ENCODE measurements around the gene KLHL29. TPM values are rescaled to one million over a fixed set of nuclear protein-coding genes. Genes with fewer than 3 reads are reported as not detected.

Gene KLHL29
- total RNA-seq (3.6 and 3.8 TPM in 2 replicates), polyA plus RNA-seq (9.7 and 9.9 TPM in 2 replicates)

- H2AFZ ChIP-seq: peak within 1 kb of the TSS; percentile 74
- WGBS (ENCODE audit: low lambda C conversion rate, missing lambda C conversion rate): 9% methylated on average over 16 of the region's 91 CpGs
- peaks cover 56% of the 10 kb centered on the region for H3K27me3 ChIP-seq
- peaks cover 9% of the 10 kb centered on the region for H3K4me1 ChIP-seq (ENCODE audit: insufficient read depth)
- peak within 1 kb of the TSS; percentile 99 for H3K4me2 ChIP-seq
- no peaks in the 10 kb centered on the region for H3K9me3 ChIP-seq (ENCODE audit: low read depth)
- peak within 1 kb of the TSS; percentile 79 for H3K4me3 ChIP-seq
- H3K36me3 ChIP-seq (replicated peaks; ENCODE audit: insufficient read depth, low read depth): no peaks in the 10 kb centered on the region
- no peaks in the 10 kb centered on the region for H3K9me2 ChIP-seq (replicated peaks; ENCODE audit: insufficient read depth)
- H3K79me2 ChIP-seq: peaks cover 28% of the 10 kb centered on the region
- H4K20me1 ChIP-seq (ENCODE audit: insufficient read depth, poor library complexity, severe bottlenecking): peaks cover 5% of the 10 kb centered on the region
- no peak for TF ChIP-seq EZH2phosphoT487 (IDR thresholded peaks at IDR 0.05; ENCODE audit: low read depth, severe bottlenecking, unreplicated experiment)
- no peak for TF ChIP-seq EZH2 (IDR thresholded peaks at IDR 0.05; ENCODE audit: borderline replicate concordance)
- TF ChIP-seq, protein P1, sequence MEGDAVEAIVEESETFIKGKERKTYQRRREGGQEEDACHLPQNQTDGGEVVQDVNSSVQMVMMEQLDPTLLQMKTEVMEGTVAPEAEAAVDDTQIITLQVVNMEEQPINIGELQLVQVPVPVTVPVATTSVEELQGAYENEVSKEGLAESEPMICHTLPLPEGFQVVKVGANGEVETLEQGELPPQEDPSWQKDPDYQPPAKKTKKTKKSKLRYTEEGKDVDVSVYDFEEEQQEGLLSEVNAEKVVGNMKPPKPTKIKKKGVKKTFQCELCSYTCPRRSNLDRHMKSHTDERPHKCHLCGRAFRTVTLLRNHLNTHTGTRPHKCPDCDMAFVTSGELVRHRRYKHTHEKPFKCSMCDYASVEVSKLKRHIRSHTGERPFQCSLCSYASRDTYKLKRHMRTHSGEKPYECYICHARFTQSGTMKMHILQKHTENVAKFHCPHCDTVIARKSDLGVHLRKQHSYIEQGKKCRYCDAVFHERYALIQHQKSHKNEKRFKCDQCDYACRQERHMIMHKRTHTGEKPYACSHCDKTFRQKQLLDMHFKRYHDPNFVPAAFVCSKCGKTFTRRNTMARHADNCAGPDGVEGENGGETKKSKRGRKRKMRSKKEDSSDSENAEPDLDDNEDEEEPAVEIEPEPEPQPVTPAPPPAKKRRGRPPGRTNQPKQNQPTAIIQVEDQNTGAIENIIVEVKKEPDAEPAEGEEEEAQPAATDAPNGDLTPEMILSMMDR (IDR thresholded peaks at IDR 0.05; ENCODE audit: poor library complexity): no peak
- H3K27ac ChIP-seq: no peak within 1 kb of the TSS
- peak; percentile 86 for DNase-seq (ENCODE audit: low spot score)
Observed at GRCh38 chr2:23384551-23385343, at the start of gene KLHL29. Gene KLHL29, plus strand, starts transcription at chr2:23385179. Its CDS starts 177,018 bp downstream, at chr2:23562197.

DNA sequence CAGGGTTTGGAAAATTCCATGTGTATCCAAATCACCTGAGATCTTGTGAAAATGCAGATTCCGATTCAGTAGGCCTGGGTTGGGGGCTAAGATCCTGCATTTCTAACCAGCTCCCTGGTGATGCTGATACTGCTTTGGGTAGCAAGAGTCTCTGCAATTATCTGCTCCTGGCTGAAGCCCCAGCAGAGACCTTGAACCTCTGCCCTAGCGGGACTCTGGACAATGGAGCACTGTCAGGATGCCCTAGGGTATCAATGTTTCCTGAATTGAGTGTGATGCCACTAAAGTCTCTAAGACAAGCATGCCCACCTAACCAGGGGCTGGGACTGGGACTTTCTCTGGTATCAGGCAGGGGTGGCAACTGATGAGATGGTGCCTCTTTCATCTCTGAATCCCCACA, 49.4 kb upstream of the KLHL29 start:
- no peak for DNase-seq (ENCODE audit: low spot score)
- H4K20me1 ChIP-seq (ENCODE audit: insufficient read depth, poor library complexity, severe bottlenecking): no peaks in the 10 kb centered on the region
- peaks cover 3% of the 10 kb centered on the region for H3K27me3 ChIP-seq
- H3K4me1 ChIP-seq (ENCODE audit: insufficient read depth): no peaks in the 10 kb centered on the region
- no peak overlapping the region for H3K4me3 ChIP-seq
- H3K4me2 ChIP-seq: no peak overlapping the region
- no peaks in the 10 kb centered on the region for H3K9me2 ChIP-seq (replicated peaks; ENCODE audit: insufficient read depth)
- H3K36me3 ChIP-seq (replicated peaks; ENCODE audit: insufficient read depth, low read depth): no peaks in the 10 kb centered on the region
- TF ChIP-seq, protein P1 (IDR thresholded peaks at IDR 0.05; ENCODE audit: poor library complexity): no peak
- no peak for TF ChIP-seq EZH2phosphoT487 (IDR thresholded peaks at IDR 0.05; ENCODE audit: low read depth, severe bottlenecking, unreplicated experiment)
- no peak for TF ChIP-seq EZH2 (IDR thresholded peaks at IDR 0.05; ENCODE audit: borderline replicate concordance)
- WGBS (ENCODE audit: low lambda C conversion rate, missing lambda C conversion rate): 92% methylated on average over 2 of the region's 2 CpGs
- H3K9me3 ChIP-seq (ENCODE audit: low read depth): no peaks in the 10 kb centered on the region
- H2AFZ ChIP-seq: no peak overlapping the region
- H3K27ac ChIP-seq: no peak overlapping the region
- H3K79me2 ChIP-seq: no peaks in the 10 kb centered on the region

GRCh38 chr2:23342075-23342474, 42.9 kb upstream of the KLHL29 start:
- 57% methylated on average over 3 of the region's 3 CpGs for WGBS (ENCODE audit: low lambda C conversion rate, missing lambda C conversion rate)
- H3K79me2 ChIP-seq: no peaks in the 10 kb centered on the region
- no peak overlapping the region for H3K4me3 ChIP-seq
- H3K9me2 ChIP-seq (replicated peaks; ENCODE audit: insufficient read depth): no peaks in the 10 kb centered on the region
- peaks cover 7% of the 10 kb centered on the region for H3K27me3 ChIP-seq
- no peak overlapping the region for H3K27ac ChIP-seq
- no peak overlapping the region for H2AFZ ChIP-seq
- TF ChIP-seq EZH2phosphoT487 (IDR thresholded peaks at IDR 0.05; ENCODE audit: low read depth, severe bottlenecking, unreplicated experiment): no peak
- TF ChIP-seq EZH2 (IDR thresholded peaks at IDR 0.05; ENCODE audit: borderline replicate concordance): no peak
- TF ChIP-seq, protein P1 (IDR thresholded peaks at IDR 0.05; ENCODE audit: poor library complexity): no peak
- H3K36me3 ChIP-seq (replicated peaks; ENCODE audit: insufficient read depth, low read depth): no peaks in the 10 kb centered on the region
- DNase-seq (ENCODE audit: low spot score): no peak
- H3K4me2 ChIP-seq: no peak overlapping the region
- no peaks in the 10 kb centered on the region for H3K9me3 ChIP-seq (ENCODE audit: low read depth)
- H4K20me1 ChIP-seq (ENCODE audit: insufficient read depth, poor library complexity, severe bottlenecking): no peaks in the 10 kb centered on the region
- no peaks in the 10 kb centered on the region for H3K4me1 ChIP-seq (ENCODE audit: insufficient read depth)

Data from hepatocyte (in vitro differentiated cells).